Gastrocnemius medialis (tissue), 4 donors: ENCODE measurements around the gene UFC1.

Experiments used
- CTCF ChIP-seq, 5 experiments: fragments of 450-650 bp in 3 of 5; fragments of 200-600 bp in 2 of 5; sonication (generic) in 2 of 5; IDR thresholded peaks in 4 of 5; conservative IDR thresholded peaks in 1 of 5; 1 replicate in 4 of 5; 2 replicates in 1 of 5; pipeline ENCODE4 v1.5.1; 2016 to 2019; ENCODE audit warnings: antibody characterized with exemption in 5 of 5, mild to moderate bottlenecking in 3 of 5, moderate library complexity in 3 of 5
- POLR2A ChIP-seq, 2 donors: fragments of 450-650 bp; IDR thresholded peaks; one replicate each; pipeline ENCODE4 v1.6.1; 2017; ENCODE audit warnings: antibody characterized with exemption in 2 of 2, mild to moderate bottlenecking in 2 of 2, moderate library complexity in 2 of 2

GRCh38 chr1:161139766-161140165, 14.0 kb upstream of the UFC1 start:
- peak in 4 of 5 experiments; percentile 16 to 49 (median 31) for TF ChIP-seq CTCF (IDR thresholded peaks at IDR 0.05 in 4 of 5, conservative IDR thresholded peaks at IDR 0.05 in 1 of 5)
- TF ChIP-seq POLR2A (IDR thresholded peaks at IDR 0.05) = no peak
